ENCODE results near the gene MIPOL1.
"Not testable (repeated sequence)": the region's sequence is repeated elsewhere in the genome, so short reads cannot be mapped to it uniquely, and the experiment has no call there.

The MIPOL1 gene, protein sequence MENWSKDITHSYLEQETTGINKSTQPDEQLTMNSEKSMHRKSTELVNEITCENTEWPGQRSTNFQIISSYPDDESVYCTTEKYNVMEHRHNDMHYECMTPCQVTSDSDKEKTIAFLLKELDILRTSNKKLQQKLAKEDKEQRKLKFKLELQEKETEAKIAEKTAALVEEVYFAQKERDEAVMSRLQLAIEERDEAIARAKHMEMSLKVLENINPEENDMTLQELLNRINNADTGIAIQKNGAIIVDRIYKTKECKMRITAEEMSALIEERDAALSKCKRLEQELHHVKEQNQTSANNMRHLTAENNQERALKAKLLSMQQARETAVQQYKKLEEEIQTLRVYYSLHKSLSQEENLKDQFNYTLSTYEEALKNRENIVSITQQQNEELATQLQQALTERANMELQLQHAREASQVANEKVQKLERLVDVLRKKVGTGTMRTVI

GRCh38 chr14:37197421-37198272, at the start of gene MIPOL1:
Gene MIPOL1 (plus strand): TSS chr14:37197937. CDS start chr14:37247889, 49,952 bp downstream.
- peak; percentile 96 for DNase-seq (ENCODE audit: low read depth, low spot score)

GRCh38 chr14:37150414-37150813, 47.3 kb upstream of the MIPOL1 start:
- peak; percentile 71 for DNase-seq (ENCODE audit: low read depth, low spot score)

GRCh38 chr14:37153005-37153404, 44.7 kb upstream of the MIPOL1 start:
- DNase-seq (ENCODE audit: low read depth, low spot score): no peak

- DNase-seq (ENCODE audit: low read depth, low spot score): no peak
These were observed 44.3 kb upstream of the MIPOL1 start for GRCh38 chr14:37153483-37153882.

DNA sequence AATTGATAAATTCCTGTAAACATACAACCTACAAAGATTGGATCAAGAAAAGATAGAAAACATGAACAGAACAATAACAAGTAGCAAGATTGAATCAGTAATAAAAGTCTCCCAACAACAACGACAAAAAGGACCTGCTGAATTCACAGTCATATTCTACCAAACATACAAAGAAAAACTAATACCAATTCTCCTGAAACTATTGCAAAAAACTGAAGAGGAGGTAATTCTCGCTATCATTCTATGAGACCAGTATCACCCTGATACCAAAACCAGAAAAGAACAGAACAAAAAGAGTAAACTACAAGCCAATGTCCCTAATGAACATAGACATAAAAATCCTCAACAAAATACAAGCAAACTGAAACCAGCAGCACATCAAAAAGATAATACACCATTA, 39.8 kb upstream of the MIPOL1 start:
- DNase-seq (ENCODE audit: low read depth, low spot score): no peak

GRCh38 chr14:37162307-37162706, 35.4 kb upstream of the MIPOL1 start:
- not testable (repeated sequence) for DNase-seq (ENCODE audit: low read depth, low spot score)

DNA sequence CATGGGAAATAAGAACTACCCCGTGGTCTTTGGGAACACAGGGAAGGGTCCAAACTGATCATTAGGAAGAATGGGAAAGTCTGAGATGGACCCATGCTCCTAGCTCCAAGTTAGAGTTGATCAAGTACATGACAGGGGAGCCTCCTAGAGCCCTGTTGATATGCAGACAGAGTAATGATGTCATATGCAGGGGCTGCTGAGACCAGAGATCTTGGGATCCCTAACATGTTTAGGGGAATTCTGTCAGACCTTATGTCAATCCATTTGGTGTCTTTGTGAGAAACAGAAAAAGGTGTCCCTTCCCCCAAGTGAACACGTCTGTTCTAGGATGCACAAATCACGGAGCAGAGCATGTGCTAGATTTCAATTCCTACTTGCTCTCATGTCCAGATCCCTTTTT, 31.9 kb upstream of the MIPOL1 start:
- no peak for DNase-seq (ENCODE audit: low read depth, low spot score)

DNA sequence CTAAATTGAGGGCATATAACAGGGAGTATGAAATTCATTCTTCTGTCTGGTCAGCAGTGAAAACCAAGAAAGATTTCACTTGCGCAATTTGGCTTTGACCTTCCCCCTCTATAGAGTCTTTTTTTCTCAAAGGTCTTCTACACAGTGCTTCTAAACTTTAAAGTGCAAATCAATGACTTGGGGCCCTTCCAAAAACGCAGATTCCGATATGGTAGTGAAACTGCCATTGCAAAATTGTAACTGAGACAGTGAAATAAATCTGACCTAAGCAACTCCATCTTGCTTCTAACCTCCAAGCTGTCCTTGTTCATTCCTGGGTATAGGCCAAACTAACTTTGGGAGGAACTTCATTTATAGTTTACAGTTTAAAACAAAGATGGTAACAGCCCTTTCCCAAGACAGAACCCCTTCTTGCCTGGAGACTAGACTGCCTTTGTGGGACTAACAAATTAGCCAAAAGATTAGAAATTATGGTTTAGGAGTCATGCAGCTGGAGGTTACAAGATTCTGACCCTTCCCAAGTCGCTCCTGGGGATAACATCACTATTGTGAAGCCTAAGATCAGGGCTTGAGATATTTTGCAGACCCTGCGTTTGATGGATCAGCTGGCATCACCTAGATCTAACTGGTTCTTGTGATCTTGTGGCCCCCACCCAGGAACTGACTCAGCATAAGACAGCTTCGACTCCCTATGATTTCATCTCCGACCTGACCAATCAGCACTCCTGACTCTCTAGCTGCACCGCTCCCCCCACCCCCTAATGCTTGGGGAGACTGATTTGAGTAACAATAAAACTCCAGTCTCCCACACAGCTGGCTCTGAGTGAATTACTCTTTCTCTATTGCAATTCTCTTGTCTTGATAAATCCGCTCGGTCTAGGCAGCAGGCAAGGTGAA, 30.3 kb upstream of the MIPOL1 start:
- DNase-seq (ENCODE audit: low read depth, low spot score): no peak

- no peak for DNase-seq (ENCODE audit: low read depth, low spot score)
These were observed 29.0 kb upstream of the MIPOL1 start for GRCh38 chr14:37168721-37169120.

DNA sequence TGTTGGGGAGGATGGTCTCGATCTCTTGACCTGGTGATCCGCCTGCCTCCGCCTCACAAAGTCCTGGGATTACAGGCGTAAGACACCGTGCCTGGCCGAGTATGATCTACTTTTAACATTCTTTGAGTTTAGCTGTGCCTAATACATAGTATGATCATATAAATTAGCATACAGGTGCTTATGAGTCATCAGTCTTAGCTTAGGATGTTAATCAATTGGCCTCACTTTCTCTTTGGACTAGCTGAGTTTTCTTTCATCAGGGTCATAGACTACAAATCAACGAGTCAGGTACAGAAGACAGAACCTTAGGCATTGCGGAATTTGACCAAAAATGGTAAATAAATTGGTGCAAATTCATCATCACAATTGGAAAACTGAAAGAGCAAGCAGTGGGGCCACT, 27.5 kb upstream of the MIPOL1 start:
- DNase-seq (ENCODE audit: low read depth, low spot score): no peak

DNA sequence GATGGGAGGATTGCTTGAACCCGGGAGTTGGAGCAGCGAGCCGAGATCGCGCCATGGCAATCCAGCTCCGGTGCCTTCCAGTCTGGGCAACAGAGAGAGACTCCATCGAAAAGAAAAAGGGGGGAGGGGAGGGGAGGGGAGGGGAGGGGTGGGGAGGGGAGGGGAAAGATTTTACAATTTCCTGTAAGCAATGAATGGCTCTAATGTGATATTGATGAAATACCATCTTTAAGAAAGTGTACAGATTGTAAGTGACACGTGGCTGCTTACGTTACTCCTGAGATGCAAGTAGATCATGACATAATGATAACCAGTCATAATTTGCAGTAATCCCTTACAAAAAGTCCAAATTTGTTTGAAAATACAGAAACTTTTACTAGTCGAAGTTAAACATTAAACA, 26.7 kb upstream of the MIPOL1 start:
- DNase-seq (ENCODE audit: low read depth, low spot score): no peak

DNA sequence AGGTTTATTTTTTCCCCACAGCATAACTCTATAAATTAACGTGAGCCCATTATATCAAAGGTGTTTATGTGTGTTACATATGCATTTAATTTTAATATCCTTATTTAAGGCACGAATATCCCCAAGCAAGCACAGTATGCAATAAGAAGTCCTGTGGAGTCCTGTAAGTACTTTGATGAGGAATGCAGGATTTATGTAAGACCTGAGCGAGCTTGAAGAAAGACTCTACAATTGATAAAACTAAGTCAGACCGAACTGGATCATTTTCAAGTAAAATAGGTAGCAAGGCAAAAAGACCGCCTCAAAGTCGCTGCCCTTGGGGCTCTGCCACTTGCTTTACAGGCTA, 26.1 kb upstream of the MIPOL1 start:
- DNase-seq (ENCODE audit: low read depth, low spot score): no peak

- DNase-seq (ENCODE audit: low read depth, low spot score): peak; percentile 89
These were observed 25.5 kb upstream of the MIPOL1 start, which contains the start of gene SLC25A21 for GRCh38 chr14:37172024-37172869. Gene SLC25A21 (minus strand): TSS chr14:37172606.

DNA sequence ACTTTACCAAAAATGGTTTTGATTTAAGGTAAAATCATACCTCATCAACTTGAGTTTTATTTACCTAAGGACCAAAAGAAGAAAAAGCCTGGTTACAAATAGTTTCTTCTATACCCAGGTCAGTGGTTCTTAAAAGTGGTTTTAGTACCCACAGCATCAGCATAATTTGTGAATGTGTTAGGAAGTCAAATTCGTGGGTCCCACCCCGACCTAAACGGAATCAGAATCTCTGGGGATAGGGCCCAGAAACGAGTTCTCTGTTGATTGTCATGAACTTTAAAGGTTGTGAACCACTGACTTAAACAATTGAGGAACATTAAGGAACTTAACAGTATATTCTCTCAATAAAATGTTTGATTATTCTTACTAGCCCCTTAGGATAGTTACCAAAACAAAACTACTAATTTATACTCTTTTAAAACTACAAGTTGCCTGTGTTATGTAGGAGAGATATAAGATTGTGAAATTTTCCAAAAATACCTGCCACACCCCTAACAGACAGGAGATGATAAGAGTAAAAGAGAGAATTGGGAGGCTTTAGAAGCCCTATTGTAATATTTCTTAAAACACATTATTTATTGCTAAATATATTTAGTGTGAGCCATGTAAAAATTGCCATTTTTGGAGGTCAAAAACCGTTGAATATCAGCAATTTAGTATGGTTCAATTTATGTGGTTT, 24.7 kb upstream of the MIPOL1 start:
- DNase-seq (ENCODE audit: low read depth, low spot score): no peak

GRCh38 chr14:37179896-37180502, 17.7 kb upstream of the MIPOL1 start:
- no peak for DNase-seq (ENCODE audit: low read depth, low spot score)

DNA sequence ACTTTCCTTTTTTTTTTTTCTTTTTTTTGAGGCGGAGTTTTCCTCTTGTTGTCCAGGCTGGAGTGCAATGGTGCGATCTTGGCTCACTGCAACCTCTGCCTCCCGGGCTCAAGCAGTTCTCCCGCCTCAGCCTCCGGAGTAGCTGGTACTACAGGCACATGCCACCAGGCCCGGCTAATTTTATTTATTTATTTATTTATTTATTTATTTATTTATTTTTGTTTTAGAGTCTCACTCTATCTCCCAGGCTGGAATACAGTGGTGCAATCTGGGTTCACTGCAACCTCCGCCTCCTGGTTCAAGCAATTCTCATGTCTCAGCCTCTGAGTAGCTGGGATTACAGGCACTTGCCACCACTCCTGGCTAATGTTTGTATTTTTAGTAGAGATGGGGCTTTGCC, 16.9 kb upstream of the MIPOL1 start:
- not testable (repeated sequence) for DNase-seq (ENCODE audit: low read depth, low spot score)

GRCh38 chr14:37181441-37181840, 16.3 kb upstream of the MIPOL1 start:
- no peak for DNase-seq (ENCODE audit: low read depth, low spot score)

- not testable (repeated sequence) for DNase-seq (ENCODE audit: low read depth, low spot score)
These were observed 13.2 kb upstream of the MIPOL1 start for GRCh38 chr14:37184520-37184919.

- no peak for DNase-seq (ENCODE audit: low read depth, low spot score)
These were observed 12.1 kb upstream of the MIPOL1 start for GRCh38 chr14:37185670-37186069.

- no peak for DNase-seq (ENCODE audit: low read depth, low spot score)
These were observed 10.9 kb upstream of the MIPOL1 start for GRCh38 chr14:37186865-37187264.
